GM19238 (cell line): Measurements from ENCODE around the gene FN1.

Experiments used
- DNase-seq: peaks from one replicate; pipeline ENCODE4 v3.0.0; 2011; ENCODE audit warnings: low spot score; ENCODE audit not compliant: insufficient read length

FN1 gene

DNA sequence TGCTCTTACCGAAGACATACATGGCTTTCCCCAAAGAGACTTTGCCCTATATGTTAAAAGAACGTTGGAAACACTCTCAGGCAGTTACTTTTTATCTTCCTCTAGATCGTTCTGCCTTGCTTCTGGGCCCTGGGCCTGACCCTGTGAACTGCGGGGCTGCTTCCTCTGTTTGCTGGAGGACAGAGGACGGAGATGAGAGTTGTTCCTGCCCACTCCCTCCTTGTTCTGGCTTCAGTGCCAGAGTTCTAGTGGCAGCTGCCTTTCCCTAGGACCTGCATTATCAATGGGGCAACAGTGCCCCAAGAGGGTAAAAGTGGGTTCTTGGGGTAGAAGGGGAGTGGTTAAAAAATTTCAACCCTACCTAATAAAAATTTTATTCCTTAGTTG lies 6.5 kb upstream of the FN1 start:
- DNase-seq, result no peak

GRCh38 chr2:215441560-215442400 lies 5.9 kb upstream of the FN1 start:
- DNase-seq, result no peak

DNA sequence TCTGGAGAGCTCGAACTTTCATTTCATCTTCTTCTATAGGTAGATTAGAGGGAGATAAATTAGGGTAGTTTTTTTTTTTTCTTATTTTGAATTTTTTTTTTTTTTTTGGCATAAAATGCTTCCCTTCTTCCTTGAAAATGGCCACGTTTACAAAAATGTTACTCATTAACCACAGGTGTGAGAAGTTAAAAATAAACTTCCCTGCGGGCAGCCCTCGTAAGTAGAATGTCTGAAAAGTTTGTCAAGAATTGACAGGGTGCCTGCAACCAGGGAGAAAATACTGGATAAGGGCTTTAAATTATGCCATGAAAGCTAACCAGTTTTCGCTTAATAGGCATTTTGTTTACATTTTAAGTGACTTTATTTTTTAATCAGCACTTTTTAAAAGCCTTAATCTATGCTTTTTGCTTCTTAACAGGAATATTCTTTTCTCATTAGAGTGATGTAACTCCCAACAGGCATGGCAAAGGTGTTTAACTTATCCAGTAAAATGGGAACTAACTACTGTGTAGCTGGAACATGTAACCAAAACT lies 4.2 kb upstream of the FN1 start:
- no peak for DNase-seq

GRCh38 chr2:215439404-215439803 lies 3.5 kb upstream of the FN1 start:
- DNase-seq, result no peak

DNA sequence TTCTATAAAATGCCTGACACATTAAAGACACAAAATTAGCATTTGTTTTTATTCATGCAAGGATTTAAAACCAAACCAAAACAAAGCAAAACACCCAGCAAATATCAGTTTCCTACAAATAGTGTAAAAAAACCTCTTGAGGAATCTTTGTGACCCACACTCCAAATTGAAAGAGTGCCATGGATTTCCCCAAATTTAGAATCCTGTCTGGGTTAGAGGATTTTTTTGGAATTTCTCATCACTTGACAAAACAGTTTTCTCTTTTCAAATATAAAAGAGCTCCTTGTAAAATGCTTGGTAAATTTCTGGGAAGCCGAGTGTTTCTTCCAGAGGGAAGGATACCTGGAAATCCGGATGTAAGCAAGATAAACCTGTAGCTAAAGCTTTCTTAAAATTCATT lies 1.7 kb upstream of the FN1 start:
- no peak for DNase-seq

DNA sequence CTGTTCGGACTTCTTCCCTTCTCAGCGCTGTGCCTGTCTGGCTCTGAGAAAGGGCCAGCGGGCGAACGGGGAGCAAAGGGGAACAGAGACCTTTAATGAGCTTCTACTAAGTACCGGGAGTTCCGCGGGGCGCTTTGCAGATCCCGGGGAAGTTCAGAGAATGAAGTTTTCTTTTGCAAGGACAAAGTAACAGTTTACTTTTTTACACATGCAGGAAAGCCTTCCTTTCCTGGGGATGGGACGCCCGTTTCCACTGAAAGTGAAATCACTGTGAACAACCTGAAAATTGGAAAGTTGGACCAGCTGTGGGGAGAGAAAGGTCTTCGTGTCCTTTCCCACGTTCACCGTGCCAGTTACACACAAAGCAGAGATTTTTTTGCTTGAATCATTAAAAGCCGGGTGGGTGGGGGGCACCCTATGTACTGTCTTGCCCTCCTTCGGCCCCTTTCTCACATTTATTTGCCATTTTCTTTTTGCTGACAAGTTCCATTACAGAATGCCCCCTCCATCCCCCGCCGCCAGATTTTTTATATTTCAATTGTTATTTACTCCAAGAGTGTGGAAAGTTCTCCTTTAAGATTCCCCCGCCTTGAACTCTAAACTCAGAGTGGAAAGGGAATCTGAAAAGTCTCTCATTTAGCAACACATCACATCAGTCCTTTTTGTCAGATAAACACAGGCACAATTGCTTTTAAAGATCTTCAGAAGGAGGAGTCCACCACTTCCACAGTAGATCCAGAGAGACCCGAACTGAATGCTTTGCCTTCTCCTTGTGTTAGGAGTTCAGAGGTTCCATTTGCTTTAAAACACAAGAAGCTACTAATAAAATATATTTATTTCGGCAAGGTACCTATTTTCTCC lies 1.1 kb upstream of the FN1 start:
- DNase-seq, result no peak

DNA sequence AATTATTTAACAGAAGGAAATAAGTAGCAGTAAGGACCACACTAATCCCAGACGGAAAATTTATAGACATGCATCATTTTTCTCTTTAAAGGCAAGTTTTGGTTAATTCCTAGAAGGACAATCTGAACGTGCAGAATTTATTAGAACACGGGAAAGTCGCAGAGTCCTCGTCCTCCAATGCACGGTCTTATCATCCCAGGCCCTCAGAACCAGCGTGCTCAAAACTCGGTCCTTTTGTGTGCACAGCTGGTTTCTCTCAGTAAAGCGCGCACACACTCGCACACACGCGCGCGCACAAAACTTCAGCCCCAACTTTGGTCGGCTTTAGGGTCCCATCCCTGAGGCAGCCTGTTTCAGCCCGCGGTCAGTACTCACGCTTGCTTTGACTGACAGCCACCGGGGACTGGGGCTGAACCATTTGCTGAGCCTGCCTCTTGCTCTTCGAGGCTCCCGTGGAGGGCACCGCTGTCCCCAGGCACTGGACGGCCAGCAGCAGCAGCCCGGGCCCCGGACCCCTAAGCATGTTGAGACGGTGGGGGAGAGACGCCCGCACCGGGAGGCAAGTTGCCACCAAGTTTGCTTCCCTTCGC lies 493 bp downstream of the FN1 start:
- DNase-seq, result peak; percentile 7

DNA sequence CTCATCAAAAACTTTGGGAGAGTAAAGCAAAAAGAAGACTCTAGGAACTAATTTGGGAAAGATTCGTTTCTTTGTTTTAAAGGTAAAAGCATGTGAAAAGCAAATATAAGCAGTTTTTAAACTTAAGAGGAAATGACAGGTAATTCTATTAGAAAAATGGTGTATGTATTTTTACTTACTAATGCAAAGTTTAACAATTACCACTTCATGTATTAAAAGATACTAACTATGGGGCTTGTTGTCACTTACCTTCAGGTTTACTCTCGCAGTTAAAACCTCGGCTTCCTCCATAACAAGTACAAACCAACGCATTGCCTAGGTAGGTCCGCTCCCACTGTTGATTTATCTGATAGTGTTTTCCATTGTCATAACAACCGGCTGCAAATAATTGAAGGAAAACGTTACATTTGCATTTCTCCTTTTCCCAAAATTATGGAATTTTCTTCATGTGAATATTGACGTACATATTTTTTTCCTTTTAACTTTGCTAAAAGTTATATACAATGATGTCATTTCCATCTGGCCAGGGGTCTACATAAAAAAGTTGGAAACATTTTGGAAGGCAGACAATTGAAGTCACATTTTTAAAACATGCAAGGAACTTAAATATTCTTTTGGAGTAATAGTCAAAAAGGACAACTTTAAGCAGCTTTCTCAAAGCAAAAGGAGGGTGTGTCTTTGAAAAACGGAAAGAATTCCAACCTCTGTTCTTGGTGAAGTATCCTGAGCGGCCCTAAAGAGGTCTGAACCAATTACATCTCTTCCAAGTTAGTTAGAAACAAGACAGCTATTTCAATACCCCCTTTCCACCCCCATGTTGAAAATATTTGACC lies 1.2 kb downstream of the FN1 start:
- DNase-seq, result no peak

DNA sequence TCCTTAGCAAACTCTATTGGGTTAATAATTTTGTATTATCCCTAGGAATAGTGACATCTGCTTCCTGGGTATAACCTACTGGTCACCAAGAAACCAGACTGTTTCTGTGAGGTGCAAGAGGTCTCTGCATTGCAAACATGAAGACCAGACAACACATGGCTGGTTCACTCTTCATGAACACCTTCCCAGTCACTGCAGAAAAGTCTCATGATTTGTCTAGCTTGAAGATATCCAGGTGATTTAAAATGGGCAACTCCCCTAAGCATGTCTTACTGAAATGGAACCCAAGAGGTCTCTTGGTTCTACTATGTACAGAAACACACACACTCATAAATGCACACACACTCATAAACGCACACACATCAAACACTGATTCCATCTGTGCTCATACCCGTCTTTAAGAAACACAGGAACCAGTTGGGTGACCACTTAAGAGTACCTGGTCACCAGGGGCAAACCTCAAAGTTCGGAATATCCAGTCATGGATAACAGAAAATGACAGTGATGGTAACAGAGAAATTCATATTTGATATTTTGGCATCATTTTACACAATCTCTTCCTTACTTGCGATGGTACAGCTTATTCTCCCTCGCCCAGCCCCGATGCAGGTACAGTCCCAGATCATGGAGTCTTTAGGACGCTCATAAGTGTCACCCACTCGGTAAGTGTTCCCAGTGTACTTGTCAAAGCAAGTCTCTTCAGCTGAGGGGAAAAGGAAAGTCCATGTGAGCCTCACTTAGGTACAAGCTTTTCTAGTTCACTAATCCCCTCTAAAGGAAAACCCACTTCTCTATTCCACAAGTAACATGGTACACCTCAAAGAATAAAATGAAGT lies 2.9 kb downstream of the FN1 start:
- no peak for DNase-seq

- DNase-seq, result no peak
Measured at GRCh38 chr2:215431778-215432758, 3.8 kb downstream of the FN1 start.

GRCh38 chr2:215431290-215431689 lies 4.6 kb downstream of the FN1 start:
- DNase-seq, result no peak

GRCh38 chr2:215430528-215431187 lies 5.2 kb downstream of the FN1 start:
- DNase-seq, result no peak

GRCh38 chr2:215429424-215429823 lies 6.4 kb downstream of the FN1 start:
- no peak for DNase-seq

- DNase-seq, result no peak
Measured at GRCh38 chr2:215428060-215428910, 7.6 kb downstream of the FN1 start.

GRCh38 chr2:215427585-215427984 lies 8.3 kb downstream of the FN1 start:
- DNase-seq, result no peak

DNA sequence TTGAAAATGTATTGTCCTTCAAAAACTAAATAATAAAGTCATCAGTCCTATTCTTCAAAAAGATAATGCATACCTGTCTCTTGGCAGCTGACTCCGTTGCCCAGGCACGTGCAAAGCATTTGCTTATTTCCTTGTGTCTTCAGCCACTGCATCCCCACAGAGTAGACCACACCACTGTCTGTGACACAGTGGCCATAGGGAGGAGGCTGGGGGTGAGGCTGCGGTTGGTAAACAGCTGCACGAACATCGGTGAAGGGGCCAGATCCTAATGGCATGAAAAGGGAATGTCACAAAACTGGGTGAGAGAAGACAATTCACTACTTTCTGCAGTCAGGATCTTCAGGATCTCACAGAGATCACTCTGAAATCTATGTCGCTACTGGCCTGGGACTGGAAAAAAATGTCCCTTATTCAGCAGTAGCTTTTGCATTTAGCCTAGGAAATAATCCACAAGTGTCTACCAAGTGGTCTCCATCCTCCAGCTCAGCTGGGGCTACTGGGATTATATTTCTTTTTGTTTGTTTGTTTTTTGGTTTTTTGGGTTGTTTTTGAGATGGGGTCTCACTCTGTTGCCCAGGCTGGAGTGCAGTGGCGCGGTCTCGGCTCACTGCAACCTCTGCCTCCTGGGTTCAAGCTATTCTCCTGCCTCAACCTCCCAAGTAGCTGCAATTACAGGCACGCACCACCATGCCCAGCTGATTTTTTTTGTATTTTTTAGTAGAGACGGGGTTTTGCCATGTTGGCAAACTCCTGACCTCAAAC lies 10.7 kb downstream of the FN1 start:
- DNase-seq, result no peak
